AML-193 (cell line): ENCODE measurements around the gene OSMR.
"Not testable (repeated sequence)": the region's sequence is repeated elsewhere in the genome, so short reads cannot be mapped to it uniquely, and the experiment has no call there.

Experiments
- DNase-seq, 2 experiments: peaks; one replicate each; lab custom pipeline; 2025; lab: John Stamatoyannopoulos, UW

OSMR gene

GRCh38 chr5:38831117-38831516, 14.7 kb upstream of the OSMR start:
- no peak for DNase-seq

DNA sequence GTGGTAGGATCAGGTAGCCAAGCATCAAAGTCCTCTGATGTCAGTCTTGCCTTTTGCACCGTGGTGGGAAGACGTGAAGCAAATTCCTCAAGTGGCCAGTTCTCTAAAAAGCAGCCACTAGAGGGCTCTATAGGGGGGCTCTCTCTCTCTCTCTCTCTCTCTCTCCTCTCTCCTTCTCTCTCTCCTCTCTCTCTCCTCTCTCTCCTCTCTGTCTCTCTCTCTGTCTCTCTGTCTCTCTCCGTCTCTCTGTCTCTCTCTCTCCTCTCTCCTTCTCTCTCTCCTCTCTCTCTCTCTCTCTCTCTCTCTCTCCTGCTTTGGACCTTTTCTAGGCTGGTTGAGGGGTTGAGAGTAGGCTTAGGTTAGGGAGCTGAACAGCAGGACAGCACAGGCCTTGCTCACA, 13.9 kb upstream of the OSMR start:
- peak; percentile 3 to 12 for DNase-seq

GRCh38 chr5:38832810-38833209, 13.0 kb upstream of the OSMR start:
- no peak for DNase-seq

GRCh38 chr5:38835887-38836286, 9.9 kb upstream of the OSMR start:
- DNase-seq = no peak

DNA sequence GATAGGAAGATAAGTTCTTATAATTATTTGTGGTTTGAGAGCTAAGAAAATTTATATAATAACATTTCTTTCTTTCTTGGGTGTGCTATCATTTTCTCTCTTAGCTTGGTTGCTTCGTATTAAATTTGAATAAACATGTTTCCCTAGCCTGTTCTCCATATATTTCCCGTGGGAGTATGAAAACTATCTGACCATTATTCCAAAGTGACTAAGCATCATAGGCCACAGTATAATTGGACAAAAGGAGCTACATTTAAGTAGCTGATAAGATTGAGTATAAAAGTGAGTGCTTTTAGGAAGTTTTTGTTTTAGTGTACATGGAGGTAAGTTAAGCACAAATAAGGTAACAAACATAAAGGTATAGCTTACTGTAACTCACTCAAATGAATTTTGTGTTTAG, 8.4 kb upstream of the OSMR start:
- DNase-seq = no peak

GRCh38 chr5:38837932-38838331, 7.9 kb upstream of the OSMR start:
- no peak for DNase-seq

- DNase-seq = no peak
Observed at GRCh38 chr5:38843665-38844064, 2.1 kb upstream of the OSMR start.

- no peak for DNase-seq
Observed at GRCh38 chr5:38846379-38847011, 683 bp downstream of the OSMR start.

DNA sequence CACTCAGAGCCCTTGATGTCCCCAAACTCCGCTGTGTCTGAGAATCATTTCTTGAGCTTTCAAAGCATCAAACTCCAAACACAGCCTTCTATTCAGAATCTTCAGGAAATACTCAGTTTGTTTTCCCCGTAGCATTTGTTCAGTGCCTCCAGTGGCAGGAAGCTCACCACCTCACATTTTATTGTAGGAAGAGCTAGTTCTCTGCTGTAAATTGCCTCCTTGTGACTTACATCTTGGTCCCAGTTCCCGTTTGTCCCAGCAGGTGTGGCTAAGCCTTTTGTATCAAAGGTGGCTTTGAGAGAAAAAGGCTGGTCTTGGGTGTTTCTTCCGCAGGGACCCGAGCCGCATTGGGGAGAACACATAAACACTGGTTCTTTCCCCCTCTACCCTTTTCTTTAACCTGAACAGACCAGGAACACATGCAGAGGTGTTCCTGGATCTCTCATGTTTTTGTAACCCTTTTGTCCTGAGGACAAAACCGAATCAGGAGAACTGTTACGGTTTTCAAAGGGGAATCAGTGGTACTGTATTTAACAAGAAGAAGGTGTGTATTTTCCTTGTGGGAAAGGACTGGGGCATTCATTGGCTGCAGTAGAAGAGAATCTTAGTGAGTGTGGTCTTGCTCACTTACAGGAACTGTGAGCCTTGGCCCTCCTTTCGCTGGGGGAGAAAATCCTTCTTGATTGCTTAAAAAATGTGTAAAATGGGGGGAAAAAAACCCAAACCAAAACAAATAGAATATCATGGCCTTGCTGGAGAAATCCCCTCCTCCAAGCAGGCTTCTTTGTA, 1.9 kb downstream of the OSMR start:
- DNase-seq = no peak

DNA sequence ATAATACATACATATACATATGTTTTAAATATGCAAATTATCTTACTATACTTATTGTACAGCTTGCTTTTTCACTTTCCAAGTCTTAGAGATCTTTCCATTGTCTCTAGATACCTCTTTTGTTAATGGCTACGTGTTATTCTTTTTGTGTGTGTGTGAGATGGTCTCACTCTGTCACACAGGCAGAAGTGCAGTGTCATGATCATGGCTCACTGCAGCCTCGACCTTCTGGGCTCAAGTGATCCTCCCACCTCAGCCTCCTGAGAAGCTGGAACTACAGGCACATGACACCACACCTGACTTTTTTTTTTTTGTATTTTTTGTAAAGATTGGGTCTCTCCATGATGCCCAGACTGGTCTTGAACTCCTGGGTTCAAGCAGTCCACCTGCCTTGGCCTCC, 2.8 kb downstream of the OSMR start:
- DNase-seq = no peak

DNA sequence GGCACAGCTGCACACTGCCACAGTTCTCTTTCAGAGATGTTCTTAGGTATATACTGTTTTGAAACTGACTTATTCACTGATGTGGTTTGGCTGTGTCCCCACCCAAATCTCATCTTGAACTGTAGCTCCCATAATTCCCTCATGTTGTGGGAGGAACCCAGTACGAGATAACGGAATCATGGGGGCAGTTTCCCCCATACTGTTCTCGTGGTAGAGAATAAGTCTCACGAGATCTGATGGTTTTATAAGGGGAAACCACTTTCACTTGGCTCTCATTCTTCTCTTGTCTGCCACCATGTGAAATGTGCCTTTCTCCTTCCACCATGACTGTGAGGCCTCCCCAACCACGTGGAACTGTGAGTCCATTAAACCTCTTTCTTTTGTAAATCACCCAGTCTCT, 5.8 kb downstream of the OSMR start:
- not testable (repeated sequence) for DNase-seq

GRCh38 chr5:38853753-38854470, 8.1 kb downstream of the OSMR start:
- no peak for DNase-seq

- no peak for DNase-seq
Observed at GRCh38 chr5:38854907-38855306, 9.1 kb downstream of the OSMR start.

DNA sequence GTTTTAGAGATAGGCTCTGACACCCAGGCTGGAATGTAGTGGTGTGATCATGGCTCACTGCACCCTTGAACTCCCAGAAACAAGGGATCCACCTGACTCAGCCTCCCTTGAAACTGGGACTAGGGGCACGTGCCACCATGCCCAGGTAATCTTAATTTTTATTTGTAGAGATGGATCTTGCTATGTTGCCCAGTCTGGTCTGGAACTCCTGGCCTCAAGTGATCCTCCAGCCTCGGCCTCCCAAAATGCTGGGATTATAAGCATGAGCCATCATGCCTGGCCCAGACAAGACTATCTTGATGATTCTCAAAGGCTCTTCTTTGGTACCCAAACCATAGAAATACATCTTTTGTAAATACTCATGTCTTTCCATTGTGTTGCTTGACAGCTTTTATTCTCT, 10.8 kb downstream of the OSMR start:
- DNase-seq = no peak

DNA sequence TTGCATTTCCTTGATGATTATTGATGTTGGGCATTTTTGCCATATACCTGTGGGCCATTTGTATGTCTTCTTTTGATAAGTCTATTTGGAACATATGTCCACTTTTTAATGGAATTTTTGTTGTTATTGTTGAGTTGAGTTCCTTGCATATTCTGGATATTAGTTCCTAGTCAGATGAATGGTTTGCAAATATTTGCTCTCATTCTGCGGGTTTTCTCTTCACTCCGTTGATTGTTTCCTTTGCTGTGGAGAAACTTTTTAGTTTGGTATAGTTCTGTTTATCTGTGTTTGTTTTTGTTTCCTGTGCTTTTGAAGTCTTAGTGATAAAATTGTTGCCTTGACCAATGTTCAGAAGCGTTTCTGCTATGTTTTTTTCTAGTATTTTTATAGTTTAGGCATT, 13.0 kb downstream of the OSMR start:
- no peak for DNase-seq

GRCh38 chr5:38861986-38862770, 16.4 kb downstream of the OSMR start:
- not testable (repeated sequence) for DNase-seq

GRCh38 chr5:38866362-38867031, 20.7 kb downstream of the OSMR start:
- DNase-seq = no peak

- no peak for DNase-seq
Observed at GRCh38 chr5:38867032-38867398, 21.2 kb downstream of the OSMR start.

DNA sequence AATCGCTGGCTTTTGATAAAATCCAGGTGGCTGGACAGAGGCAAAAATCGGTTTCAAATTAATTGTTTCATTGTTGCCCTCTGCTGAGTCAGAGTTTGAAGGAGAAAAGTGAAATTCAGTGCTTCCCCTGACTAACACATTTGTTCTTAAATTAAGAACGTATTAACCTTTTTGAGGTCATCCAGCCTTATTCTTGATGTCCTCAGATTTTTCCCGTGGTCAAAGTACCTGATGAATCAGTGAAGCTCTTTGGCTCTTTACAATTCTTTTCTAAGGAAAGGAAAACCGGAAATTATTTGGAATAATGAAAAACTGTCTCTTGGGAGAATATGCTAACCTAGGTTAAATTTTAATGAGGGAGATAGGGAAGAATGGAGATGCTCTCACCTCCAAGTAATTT, 21.6 kb downstream of the OSMR start:
- DNase-seq = no peak

GRCh38 chr5:38870595-38870994, 24.8 kb downstream of the OSMR start:
- no peak for DNase-seq

DNA sequence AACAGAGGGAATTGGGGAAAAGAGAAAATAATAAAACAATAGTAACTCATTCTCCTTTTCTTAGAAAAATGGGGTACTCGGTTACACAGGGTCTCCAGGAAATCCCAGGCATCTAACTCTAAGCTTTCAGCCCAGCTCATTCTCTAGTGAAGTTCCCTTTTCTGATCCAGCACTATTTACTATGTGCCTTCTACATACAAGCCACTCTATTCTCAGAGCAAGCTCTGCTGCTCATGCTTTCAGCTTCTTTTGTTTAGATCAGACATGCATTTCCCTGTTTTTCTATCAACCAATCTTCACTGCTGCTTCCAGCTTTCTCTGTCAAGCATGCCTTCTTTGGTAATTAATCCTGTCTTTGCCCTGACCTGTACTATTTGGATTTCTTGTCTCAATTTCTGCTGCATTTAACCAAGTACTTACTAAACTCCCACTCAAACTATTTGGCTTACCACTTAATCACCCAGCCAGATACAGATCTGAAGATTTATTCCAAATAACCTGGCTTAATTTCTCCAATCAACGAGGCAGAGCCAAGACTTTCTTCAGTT, 25.3 kb downstream of the OSMR start:
- no peak for DNase-seq
